H1 (cell line): Measurements from ENCODE around the gene ITPKB. TPM values are rescaled to one million over a fixed set of nuclear protein-coding genes. Genes with fewer than 3 reads are reported as not detected.
A peak's percentile ranks its signal among the peaks of the same experiment; 100 is the strongest.

ENCODE experiments used
- BCL11A ChIP-seq, 2 experiments: IDR thresholded peaks; one replicate each; pipeline ENCODE4 v1.6.1; 2011; ENCODE audit warnings: low read depth in 2 of 2, low read length in 2 of 2, mild to moderate bottlenecking in 2 of 2
- GABPA ChIP-seq: IDR thresholded peaks from 2 replicates; pipeline ENCODE4 v1.6.1; 2011; ENCODE audit warnings: mild to moderate bottlenecking, low read length, moderate library complexity, borderline replicate concordance; ENCODE audit not compliant: insufficient read depth
- JUN ChIP-seq: IDR thresholded peaks from 2 replicates; pipeline ENCODE4 v1.6.1; 2011; ENCODE audit warnings: low read depth, mild to moderate bottlenecking, improper control_type of control experiment, low read length
- POLR2AphosphoS5 ChIP-seq: IDR thresholded peaks from 2 replicates; pipeline ENCODE4 v1.6.1; 2011; ENCODE audit warnings: low read depth, low read length
- RNF2 ChIP-seq: fragments of 200-900, 300-1000 bp; sonication (generic); IDR thresholded peaks from 2 replicates; pipeline ENCODE4 v1.7.1; 2016; ENCODE audit warnings: borderline replicate concordance, low read depth, mild to moderate bottlenecking, antibody characterized with exemption, low read length; ENCODE audit not compliant: poor library complexity, severe bottlenecking; ENCODE audit errors: missing control alignments
- RXRA ChIP-seq: IDR thresholded peaks from 2 replicates; pipeline ENCODE4 v1.6.1; 2011; ENCODE audit warnings: low read depth, mild to moderate bottlenecking, low read length, moderate library complexity; ENCODE audit not compliant: insufficient read depth
- SIN3A ChIP-seq, 2 experiments: IDR thresholded peaks in 1 of 2; conservative IDR thresholded peaks in 1 of 2; 2 replicates each; pipeline ENCODE4 v1.6.1; 2011 to 2012; ENCODE audit warnings: low read length in 2 of 2, improper control_type of control experiment in 1 of 2, low read depth in 1 of 2, mild to moderate bottlenecking in 1 of 2
- TAF1 ChIP-seq: IDR thresholded peaks from 2 replicates; pipeline ENCODE4 v1.6.1; 2011; ENCODE audit warnings: mild to moderate bottlenecking, low read depth, low read length
- polyA plus RNA-seq, 7 experiments: library from polyadenylated mRNA; depleted of rRNA in 3 of 7; stranded (reverse) in 5 of 7; unstranded in 2 of 7; fragments of >200 nt in 5 of 7; fragments of 200-250 nt in 2 of 7; gene quantifications; 1 replicate in 5 of 7; 2 replicates in 1 of 7; 4 replicates in 1 of 7; pipeline versions ENCODE4 v1.2.1 to v1.2.3, GENCODE V29; 2011 to 2013; ENCODE audit warnings: missing spikeins in 2 of 7, mixed read lengths in 2 of 7
- total RNA-seq: library from RNA; stranded (reverse); fragmentation: NEBNext Ultra II Directional; extraction: Animal tissue kit (Norgen Biotek cat#: 25700); gene quantifications from 2 replicates; pipeline ENCODE4 v1.2.1, GENCODE V29; 2021
- TF ChIP-seq, protein P1 (sequence below): IDR thresholded peaks from 2 replicates; pipeline ENCODE4 v1.6.1; 2012; ENCODE audit warnings: inconsistent platforms
- TF ChIP-seq, protein P2 (sequence below), 3 experiments: IDR thresholded peaks; 1 replicate in 2 of 3; 2 replicates in 1 of 3; pipeline versions ENCODE4 v1.5.1 to v1.6.1; 2011; ENCODE audit warnings: low read length in 3 of 3, mild to moderate bottlenecking in 3 of 3, inconsistent platforms in 2 of 3, low read depth in 1 of 3, moderate library complexity in 1 of 3; ENCODE audit not compliant: insufficient read depth in 1 of 3; ENCODE audit errors: control extremely low read depth in 1 of 3

Gene ITPKB
- total and polyA plus RNA-seq, 2 of the 8 experiments (the other 6 are each of a cell fraction or from before 2014, with no cell fraction given), result 1.7 to 4.8 TPM

DNA sequence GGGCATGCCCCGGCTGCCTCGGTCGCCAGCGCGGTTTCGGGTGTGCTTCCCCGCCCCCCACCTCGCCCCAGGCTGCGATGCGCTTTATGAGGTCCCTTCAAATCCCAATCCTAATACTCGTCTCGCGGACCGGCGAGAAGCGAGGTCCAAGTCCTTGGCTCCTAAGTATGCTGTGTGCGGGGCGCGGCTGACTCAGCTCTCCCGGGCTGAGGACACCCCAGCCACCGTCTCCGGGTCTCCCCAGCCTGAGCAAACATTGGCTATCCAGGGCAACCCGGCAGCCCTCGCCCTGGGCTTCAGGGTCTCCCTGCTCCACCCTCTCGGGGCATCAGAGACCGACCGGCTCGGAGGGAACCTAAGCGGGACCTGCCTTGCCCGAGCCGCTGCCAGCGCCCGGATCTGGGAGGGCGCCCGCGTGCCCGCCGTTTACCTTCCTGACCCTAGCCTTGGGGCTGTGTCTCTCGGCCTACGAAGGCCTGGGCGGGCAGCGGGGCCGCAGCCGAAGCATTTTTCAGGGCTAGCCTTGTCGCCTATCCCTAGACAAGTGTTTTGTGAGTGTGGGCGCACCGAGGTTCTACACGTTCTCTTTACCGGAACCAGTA, 1.2 kb downstream of the ITPKB start (continued):
- TF ChIP-seq TAF1 (0 out of 2 replicates have a peak, but pooled peaks have one; percentile 10), BCL11A (IDR thresholded peaks at IDR 0.05; ENCODE audit: low read depth in 2 of 2, low read length in 2 of 2) (no peak), POLR2AphosphoS5 (no peak), GABPA (no peak), RXRA (no peak), SIN3A (conservative IDR thresholded peaks at IDR 0.05 in 1 of 2, IDR thresholded peaks at IDR 0.05 in 1 of 2; ENCODE audit: low read depth in 1 of 2, low read length in 2 of 2) (0 out of 4 replicates have a peak, but pooled peaks of 1 of the 2 experiments have one; percentile 30), RNF2 (no peak), JUN (no peak)
- TF ChIP-seq, protein P1, sequence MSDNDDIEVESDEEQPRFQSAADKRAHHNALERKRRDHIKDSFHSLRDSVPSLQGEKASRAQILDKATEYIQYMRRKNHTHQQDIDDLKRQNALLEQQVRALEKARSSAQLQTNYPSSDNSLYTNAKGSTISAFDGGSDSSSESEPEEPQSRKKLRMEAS, result peak; percentile 48
- TF ChIP-seq, protein P2, sequence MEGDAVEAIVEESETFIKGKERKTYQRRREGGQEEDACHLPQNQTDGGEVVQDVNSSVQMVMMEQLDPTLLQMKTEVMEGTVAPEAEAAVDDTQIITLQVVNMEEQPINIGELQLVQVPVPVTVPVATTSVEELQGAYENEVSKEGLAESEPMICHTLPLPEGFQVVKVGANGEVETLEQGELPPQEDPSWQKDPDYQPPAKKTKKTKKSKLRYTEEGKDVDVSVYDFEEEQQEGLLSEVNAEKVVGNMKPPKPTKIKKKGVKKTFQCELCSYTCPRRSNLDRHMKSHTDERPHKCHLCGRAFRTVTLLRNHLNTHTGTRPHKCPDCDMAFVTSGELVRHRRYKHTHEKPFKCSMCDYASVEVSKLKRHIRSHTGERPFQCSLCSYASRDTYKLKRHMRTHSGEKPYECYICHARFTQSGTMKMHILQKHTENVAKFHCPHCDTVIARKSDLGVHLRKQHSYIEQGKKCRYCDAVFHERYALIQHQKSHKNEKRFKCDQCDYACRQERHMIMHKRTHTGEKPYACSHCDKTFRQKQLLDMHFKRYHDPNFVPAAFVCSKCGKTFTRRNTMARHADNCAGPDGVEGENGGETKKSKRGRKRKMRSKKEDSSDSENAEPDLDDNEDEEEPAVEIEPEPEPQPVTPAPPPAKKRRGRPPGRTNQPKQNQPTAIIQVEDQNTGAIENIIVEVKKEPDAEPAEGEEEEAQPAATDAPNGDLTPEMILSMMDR (IDR thresholded peaks at IDR 0.05; ENCODE audit: control extremely low read depth in 1 of 3, insufficient read depth in 1 of 3, low read depth in 1 of 3, low read length in 3 of 3), result no peak
